Erythroblast (primary cell): Measurements from ENCODE around the gene SNTA1.
"Not testable (repeated sequence)": the region's sequence is repeated elsewhere in the genome, so short reads cannot be mapped to it uniquely, and the experiment has no call there.

Experiments used
- GATA1 ChIP-seq: IDR thresholded peaks from 2 replicates; pipeline ENCODE4 v1.6.1; 2011; ENCODE audit warnings: low read depth, mild to moderate bottlenecking, control low read depth, low read length, moderate library complexity
- POLR2A ChIP-seq: IDR thresholded peaks from 2 replicates; pipeline ENCODE4 v1.6.1; 2011; ENCODE audit warnings: mild to moderate bottlenecking, low read length

- TF ChIP-seq POLR2A, GATA1: not testable (repeated sequence)
These were observed 3.0 kb downstream of the SNTA1 start for GRCh38 chr20:33440562-33440961.
